Thyroid gland (tissue), 4 donors: Measurements from ENCODE around the gene HMOX2.

Experiments used
- POLR2A ChIP-seq, 2 donors: fragments of 450-650 bp; IDR thresholded peaks; one replicate each; pipeline ENCODE4 v1.6.1; 2017; ENCODE audit warnings: antibody characterized with exemption in 2 of 2, mild to moderate bottlenecking in 2 of 2, moderate library complexity in 1 of 2
- TF ChIP-seq, protein P1 (sequence below), 6 experiments: fragments of 200-600 bp in 3 of 6; fragments of 450-650 bp in 3 of 6; sonication (generic) in 3 of 6; IDR thresholded peaks; one replicate each; pipeline ENCODE4 v1.5.1; 2016 to 2019; ENCODE audit warnings: antibody characterized with exemption in 6 of 6, mild to moderate bottlenecking in 2 of 6, inconsistent platforms in 1 of 6, moderate library complexity in 1 of 6

DNA sequence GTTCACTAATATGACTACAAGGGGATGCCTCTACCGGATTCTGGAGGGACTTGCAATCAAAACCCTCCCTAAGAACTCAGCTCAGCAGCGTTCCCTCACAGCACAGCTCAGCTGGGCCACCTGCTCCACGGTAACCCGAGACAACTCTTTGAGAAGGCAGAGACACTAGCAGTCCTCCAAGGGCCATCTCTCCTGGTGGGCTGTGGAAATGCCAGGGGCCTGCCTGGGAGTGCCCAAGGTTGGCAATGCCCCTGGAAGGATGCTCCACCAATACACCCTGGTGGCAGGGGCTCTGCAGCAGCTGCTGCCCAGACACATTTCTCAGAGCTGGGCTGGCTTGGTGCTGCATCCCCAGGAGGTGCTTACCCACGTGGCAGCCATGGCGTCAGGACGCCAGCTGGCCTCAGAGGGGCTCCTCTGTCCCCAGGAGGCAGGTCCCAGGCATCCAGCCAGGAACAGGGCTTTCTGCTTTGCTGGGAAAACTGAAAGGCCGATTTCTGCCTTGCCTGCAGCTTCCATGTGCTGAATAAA is 45.9 kb downstream of the HMOX2 start:
- TF ChIP-seq, protein P1, sequence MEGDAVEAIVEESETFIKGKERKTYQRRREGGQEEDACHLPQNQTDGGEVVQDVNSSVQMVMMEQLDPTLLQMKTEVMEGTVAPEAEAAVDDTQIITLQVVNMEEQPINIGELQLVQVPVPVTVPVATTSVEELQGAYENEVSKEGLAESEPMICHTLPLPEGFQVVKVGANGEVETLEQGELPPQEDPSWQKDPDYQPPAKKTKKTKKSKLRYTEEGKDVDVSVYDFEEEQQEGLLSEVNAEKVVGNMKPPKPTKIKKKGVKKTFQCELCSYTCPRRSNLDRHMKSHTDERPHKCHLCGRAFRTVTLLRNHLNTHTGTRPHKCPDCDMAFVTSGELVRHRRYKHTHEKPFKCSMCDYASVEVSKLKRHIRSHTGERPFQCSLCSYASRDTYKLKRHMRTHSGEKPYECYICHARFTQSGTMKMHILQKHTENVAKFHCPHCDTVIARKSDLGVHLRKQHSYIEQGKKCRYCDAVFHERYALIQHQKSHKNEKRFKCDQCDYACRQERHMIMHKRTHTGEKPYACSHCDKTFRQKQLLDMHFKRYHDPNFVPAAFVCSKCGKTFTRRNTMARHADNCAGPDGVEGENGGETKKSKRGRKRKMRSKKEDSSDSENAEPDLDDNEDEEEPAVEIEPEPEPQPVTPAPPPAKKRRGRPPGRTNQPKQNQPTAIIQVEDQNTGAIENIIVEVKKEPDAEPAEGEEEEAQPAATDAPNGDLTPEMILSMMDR (IDR thresholded peaks at IDR 0.05) = no peak
- no peak for TF ChIP-seq POLR2A (IDR thresholded peaks at IDR 0.05)
